DND-41 (cell line): Measurements from ENCODE around the gene ITSN1.

ENCODE experiments used
- ATAC-seq: fragments of 200-7000 bp; cut with Tn5 transposase; 3 replicates; pipeline ENCODE4 v1.9.1; 2021; ENCODE audit warnings: low read depth; ENCODE audit not compliant: insufficient read depth
- DNase-seq: peaks from one replicate; pipeline ENCODE4 v3.0.0-alpha.2; 2020
- H2AFZ ChIP-seq: 2 replicates; pipeline ENCODE4 v1.6.0; 2012; ENCODE audit warnings: low read depth, low read length
- H3K27ac ChIP-seq: 2 replicates; pipeline ENCODE4 v1.5.1; 2012; ENCODE audit warnings: low read length, inconsistent platforms
- H3K27me3 ChIP-seq: fragments of 200-600 bp; sonication (generic); 2 replicates; pipeline ENCODE4 v1.6.0; 2012; ENCODE audit warnings: low read length, mild to moderate bottlenecking, inconsistent platforms; ENCODE audit not compliant: insufficient read depth, poor library complexity
- H3K36me3 ChIP-seq: 2 replicates; pipeline ENCODE4 v1.5.1; 2012; ENCODE audit warnings: low read length, inconsistent platforms; ENCODE audit not compliant: insufficient read depth
- H3K4me1 ChIP-seq: 2 replicates; pipeline ENCODE4 v1.5.1; 2012; ENCODE audit warnings: mild to moderate bottlenecking, low read length; ENCODE audit not compliant: insufficient read depth
- H3K4me2 ChIP-seq: 2 replicates; pipeline ENCODE4 v1.6.0; 2012; ENCODE audit warnings: mild to moderate bottlenecking, moderate library complexity, low read length, inconsistent platforms; ENCODE audit not compliant: insufficient read depth
- H3K4me3 ChIP-seq, 2 experiments: fragments of 200-600 bp in 1 of 2; shearing (Covaris generic) in 1 of 2; 2 replicates each; pipeline ENCODE4 v1.5.1; 2012 to 2016; ENCODE audit warnings: inconsistent platforms in 2 of 2, low read length in 2 of 2, mild to moderate bottlenecking in 2 of 2, low read depth in 1 of 2, moderate library complexity in 1 of 2
- H3K79me2 ChIP-seq: 2 replicates; pipeline ENCODE4 v1.6.0; 2012; ENCODE audit warnings: low read length, inconsistent platforms; ENCODE audit not compliant: insufficient read depth
- H3K9ac ChIP-seq: 2 replicates; pipeline ENCODE4 v1.6.0; 2012; ENCODE audit warnings: low read depth, mild to moderate bottlenecking, inconsistent platforms, low read length, moderate library complexity
- H3K9me3 ChIP-seq: 2 replicates; pipeline ENCODE4 v1.5.1; 2012; ENCODE audit warnings: low read length, moderate library complexity, mild to moderate bottlenecking, inconsistent platforms; ENCODE audit not compliant: insufficient read depth, severe bottlenecking
- H4K20me1 ChIP-seq: 2 replicates; pipeline ENCODE4 v1.6.0; 2012; ENCODE audit warnings: low read length; ENCODE audit not compliant: insufficient read depth
- EZH2 ChIP-seq: IDR thresholded peaks from 3 replicates; pipeline ENCODE4 v1.6.1; 2012; ENCODE audit warnings: borderline replicate concordance, low read depth, mild to moderate bottlenecking, moderate library complexity, low read length, inconsistent platforms; ENCODE audit not compliant: severe bottlenecking
- TF ChIP-seq, protein P1 (sequence below): IDR thresholded peaks from 2 replicates; pipeline ENCODE4 v1.5.1; 2012; ENCODE audit warnings: borderline replicate concordance, low read length, moderate library complexity, mild to moderate bottlenecking; ENCODE audit not compliant: poor library complexity, severe bottlenecking; ENCODE audit errors: extremely low read depth

The ITSN1 gene

DNA sequence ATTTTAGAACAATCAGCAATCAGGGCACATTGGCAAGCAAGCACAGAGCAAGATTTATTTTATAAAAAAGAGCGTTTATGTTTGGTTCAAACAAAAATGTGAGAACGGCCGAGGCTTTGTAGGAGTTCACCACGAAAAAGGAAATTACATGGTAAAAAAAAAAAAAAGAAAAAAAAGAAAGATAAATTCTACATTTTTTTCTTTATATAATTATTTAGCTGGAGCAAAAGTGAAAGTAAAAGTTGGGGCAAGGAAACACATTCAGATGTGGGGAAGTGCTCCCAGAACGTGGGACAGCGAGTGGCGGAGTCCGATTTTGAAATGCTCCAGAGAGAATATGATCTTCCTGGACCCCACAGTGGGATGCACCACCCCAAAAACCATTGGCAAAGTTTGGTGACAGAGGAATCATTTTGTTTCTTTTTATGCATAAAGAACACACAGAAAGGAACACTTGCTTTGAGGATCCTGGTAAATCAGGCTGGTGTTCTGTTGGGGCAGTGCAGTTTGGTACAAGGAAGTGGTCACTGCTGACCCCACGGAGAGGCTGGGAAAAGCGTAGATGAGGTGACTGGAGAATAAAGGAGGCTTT is 289.6 kb downstream of the ITSN1 start:
- Histone ChIP-seq H3K79me2 (peaks cover 56% of the 10 kb centered on the region), H3K27me3 (no peaks in the 10 kb centered on the region), H3K9ac (peak overlapping the region; percentile 75), H3K36me3 (peaks cover 24% of the 10 kb centered on the region), H3K9me3 (no peaks in the 10 kb centered on the region), H2AFZ (peak overlapping the region; percentile 60), H3K27ac (peak overlapping the region; percentile 98), H3K4me3 (peak overlapping the region; percentile 48 to 67), H3K4me1 (peaks cover 46% of the 10 kb centered on the region), H4K20me1 (no peaks in the 10 kb centered on the region; the same call in 1 of the 2 replicates), H3K4me2 (peak overlapping the region; percentile 74)
- TF ChIP-seq EZH2 = no peak
- TF ChIP-seq, protein P1, sequence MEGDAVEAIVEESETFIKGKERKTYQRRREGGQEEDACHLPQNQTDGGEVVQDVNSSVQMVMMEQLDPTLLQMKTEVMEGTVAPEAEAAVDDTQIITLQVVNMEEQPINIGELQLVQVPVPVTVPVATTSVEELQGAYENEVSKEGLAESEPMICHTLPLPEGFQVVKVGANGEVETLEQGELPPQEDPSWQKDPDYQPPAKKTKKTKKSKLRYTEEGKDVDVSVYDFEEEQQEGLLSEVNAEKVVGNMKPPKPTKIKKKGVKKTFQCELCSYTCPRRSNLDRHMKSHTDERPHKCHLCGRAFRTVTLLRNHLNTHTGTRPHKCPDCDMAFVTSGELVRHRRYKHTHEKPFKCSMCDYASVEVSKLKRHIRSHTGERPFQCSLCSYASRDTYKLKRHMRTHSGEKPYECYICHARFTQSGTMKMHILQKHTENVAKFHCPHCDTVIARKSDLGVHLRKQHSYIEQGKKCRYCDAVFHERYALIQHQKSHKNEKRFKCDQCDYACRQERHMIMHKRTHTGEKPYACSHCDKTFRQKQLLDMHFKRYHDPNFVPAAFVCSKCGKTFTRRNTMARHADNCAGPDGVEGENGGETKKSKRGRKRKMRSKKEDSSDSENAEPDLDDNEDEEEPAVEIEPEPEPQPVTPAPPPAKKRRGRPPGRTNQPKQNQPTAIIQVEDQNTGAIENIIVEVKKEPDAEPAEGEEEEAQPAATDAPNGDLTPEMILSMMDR = peak; percentile 1
- ATAC-seq = 0 out of 3 replicates have a peak, but pooled peaks have one; percentile 27
- DNase-seq = peak; percentile 47

DNA sequence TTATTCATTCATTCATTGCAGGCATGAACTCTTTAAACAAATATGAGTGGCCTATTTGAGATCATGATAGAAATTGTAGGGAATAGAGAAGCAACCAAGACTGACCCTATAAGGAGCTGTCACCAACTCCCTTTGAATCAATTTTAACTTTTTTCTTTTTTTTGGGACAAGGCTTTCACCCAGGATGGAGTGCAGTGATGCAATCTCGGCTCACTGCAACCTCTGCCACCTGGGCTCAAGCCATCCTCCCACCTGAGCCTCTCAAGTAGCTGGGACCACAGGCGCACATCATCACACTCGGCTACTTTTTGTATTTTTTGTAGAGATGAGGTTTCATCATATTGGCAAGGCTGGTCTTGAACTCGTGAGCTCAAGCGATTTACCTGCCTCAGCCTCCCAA is 290.4 kb downstream of the ITSN1 start:
- no peak for DNase-seq
- Histone ChIP-seq H3K9me3 (no peaks in the 10 kb centered on the region), H3K27me3 (no peaks in the 10 kb centered on the region), H3K9ac (peak overlapping the region; percentile 75), H3K27ac (peak overlapping the region; percentile 98), H3K79me2 (peaks cover 64% of the 10 kb centered on the region), H4K20me1 (no peaks in the 10 kb centered on the region; the same call in 1 of the 2 replicates), H2AFZ (no peak overlapping the region), H3K4me3 (peak overlapping the region; percentile 48 to 67), H3K36me3 (peaks cover 31% of the 10 kb centered on the region), H3K4me2 (peak overlapping the region; percentile 74), H3K4me1 (peaks cover 54% of the 10 kb centered on the region)
- ATAC-seq = no peak
- TF ChIP-seq, protein P1 = no peak
- TF ChIP-seq EZH2 = no peak

DNA sequence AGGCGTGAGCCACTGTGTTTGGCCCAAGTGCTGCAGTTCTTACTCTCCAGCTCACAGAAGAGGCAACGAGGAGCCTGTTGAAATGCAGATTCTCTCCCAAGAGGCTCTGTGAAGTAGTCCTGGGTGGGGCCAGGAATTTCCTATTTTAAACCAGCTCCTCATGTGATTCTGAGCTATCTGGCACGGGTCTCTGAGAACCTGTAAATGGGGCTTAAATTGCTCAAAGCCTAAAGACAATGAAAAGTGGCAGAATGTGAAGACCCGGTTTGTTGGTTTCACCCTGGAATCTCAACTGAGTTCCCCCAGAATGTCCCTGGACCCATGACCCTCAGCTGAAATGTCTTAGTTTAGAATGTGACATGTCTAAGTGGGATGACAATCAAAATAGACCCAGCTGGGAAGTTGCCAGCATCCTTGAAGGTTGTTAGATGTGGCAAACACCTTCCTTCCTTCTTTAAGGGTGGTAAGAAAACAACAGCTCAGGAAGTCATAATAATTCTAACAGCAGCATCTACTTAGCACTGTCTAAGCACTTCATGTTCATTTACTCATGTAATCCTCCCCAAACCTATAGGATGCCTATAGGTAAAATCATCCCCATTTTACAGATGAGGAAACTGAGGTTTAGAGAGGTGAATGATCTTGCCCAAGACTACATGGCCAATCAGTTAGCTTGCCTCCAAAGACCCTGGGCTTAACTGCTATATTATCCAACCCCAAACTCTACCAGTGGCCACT is 294.2 kb downstream of the ITSN1 start:
- no peak overlapping the region for H2AFZ ChIP-seq
- H3K4me2 ChIP-seq = peak overlapping the region; percentile 74
- H3K27me3 ChIP-seq = no peaks in the 10 kb centered on the region
- H3K27ac ChIP-seq = peak overlapping the region; percentile 98
- H3K4me3 ChIP-seq = peak overlapping the region in 1 of 2 experiments; percentile 8; a peak in 1 of 4 replicates
- peaks cover 57% of the 10 kb centered on the region for H3K36me3 ChIP-seq
- peaks cover 98% of the 10 kb centered on the region for H3K79me2 ChIP-seq
- peaks cover 60% of the 10 kb centered on the region for H3K4me1 ChIP-seq
- no peaks in the 10 kb centered on the region; the same call in 1 of the 2 replicates for H4K20me1 ChIP-seq
- no peaks in the 10 kb centered on the region for H3K9me3 ChIP-seq
- DNase-seq (peak; percentile 72), ATAC-seq (peak; percentile 79)
- TF ChIP-seq, protein P1 = no peak
- no peak for TF ChIP-seq EZH2
- H3K9ac ChIP-seq = peak overlapping the region; percentile 75
